Right lobe of liver (tissue), 6 donors: Measurements from ENCODE around the gene CPLX1. TPM values are rescaled to one million over a fixed set of nuclear protein-coding genes. Genes with fewer than 3 reads are reported as not detected.

Experiments used
- ATAC-seq, 4 donors: fragments of 200-7000 bp; cut with Tn5 transposase; one replicate each; pipeline ENCODE4 v1.9.1; 2020; ENCODE audit warnings: mild to moderate bottlenecking in 4 of 4, moderate library complexity in 4 of 4
- DNase-seq, 3 donors: peaks; one replicate each; pipeline ENCODE4 v3.0.0-alpha.2; 2020
- H3K27ac ChIP-seq, 3 donors: fragments of 200-600 bp; one replicate each; pipeline ENCODE4 v1.8.0; 2022
- H3K27me3 ChIP-seq, 2 donors: fragments of 200-600 bp; one replicate each; pipeline ENCODE4 v1.8.0; 2022
- H3K36me3 ChIP-seq, 4 donors: fragments of 200-600 bp; sonication (generic) in 1 of 4; one replicate each; pipeline versions ENCODE4 v1.5.1 to v1.8.0; 2017 to 2022; ENCODE audit warnings: control low read depth in 1 of 4
- H3K4me1 ChIP-seq, 4 donors: fragments of 200-600 bp; sonication (generic) in 1 of 4; one replicate each; pipeline versions ENCODE4 v1.5.1 to v1.8.0; 2017 to 2022; ENCODE audit warnings: control low read depth in 1 of 4
- H3K4me3 ChIP-seq, 3 donors: fragments of 200-600 bp; one replicate each; pipeline ENCODE4 v1.8.0; 2022
- H3K9me3 ChIP-seq, 4 donors: fragments of 200-600 bp; sonication (generic) in 1 of 4; one replicate each; pipeline versions ENCODE4 v1.5.1 to v1.8.0; 2017 to 2022; ENCODE audit warnings: control low read depth in 1 of 4
- CTCF ChIP-seq, 4 donors: fragments of 200-600 bp in 3 of 4; fragments of 450-650 bp in 1 of 4; IDR thresholded peaks; one replicate each; pipeline versions ENCODE4 v1.5.1 to v1.8.0; 2016 to 2022; ENCODE audit warnings: antibody characterized with exemption in 4 of 4, mild to moderate bottlenecking in 2 of 4
- POLR2A ChIP-seq: fragments of 450-650 bp; IDR thresholded peaks from one replicate; pipeline ENCODE4 v1.6.1; 2017; ENCODE audit warnings: antibody characterized with exemption, mild to moderate bottlenecking
- WGBS: methylation state at CpG from one replicate; pipeline ENCODE4 v1.1.6; 2018; ENCODE audit warnings: low coverage, low lambda C conversion rate; ENCODE audit not compliant: insufficient coverage; ENCODE audit errors: missing lambda C conversion rate; 5-methylcytosine and 5-hydroxymethylcytosine counted together
- intact Hi-C, 2 donors: fragments of 100-400 bp; cut with DNase I; formaldehyde crosslinking; loops; one replicate each; pipeline versions ENCODE4 v1.11.2 to v1.14.1; 2022
- long read RNA-seq: library from polyadenylated mRNA; unstranded; transcript quantifications from one replicate; pipeline ENCODE4 v2.0.0, GENCODE V29; 2019
- total RNA-seq, 6 experiments: library from RNA; depleted of rRNA in 2 of 6; stranded (reverse); fragments of >200 nt in 2 of 6; fragmentation: NEBNext Ultra II Directional in 3 of 6; extraction: Animal tissue kit (Norgen Biotek cat#: 25700) in 3 of 6; gene quantifications; one replicate each; pipeline versions ENCODE4 v1.1.0 to v1.2.4, GENCODE V29; 2016 to 2023
- donor health status: DM: no; HTN: yes; CAD: no.
- donor health status: DM: no; HTN: no; CAD: no.
- donor health status: DM: no; HTN: no; CAD: no.
- donor health status: DM: no; HTN: yes; CAD: no.
- donor health status: DM: no; HTN: yes; CAD: no.

CPLX1 gene
- 1 to 10 TPM in 5 of 6 experiments, under 1 TPM in 1; 0.86 to 3.7 (median 2.4) TPM for total RNA-seq
- long read RNA-seq = 0 reads

DNA sequence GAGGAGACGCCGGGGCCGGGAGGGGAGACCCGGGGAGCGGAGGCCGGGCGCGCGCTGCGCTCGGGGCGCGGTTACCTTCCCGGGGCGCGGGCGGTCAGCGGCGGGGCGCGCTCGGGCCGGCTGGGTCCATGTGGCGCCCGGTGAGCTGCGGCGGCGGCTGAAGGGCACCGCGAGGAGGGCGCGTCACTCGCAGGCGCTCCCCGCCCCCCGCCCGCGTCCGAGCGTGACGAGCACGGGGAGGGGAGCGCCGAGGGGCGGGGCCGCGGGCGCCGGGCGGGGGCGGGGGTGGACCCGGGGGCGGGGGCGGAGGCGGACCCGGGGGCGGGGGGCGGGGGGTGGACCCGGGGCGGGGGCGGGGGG, at the start of gene CPLX1:
CPLX1 (minus strand) TSS at position 159 of the 360 bp plus-strand sequence. CDS start 1,607 bp downstream, outside the sequence.
- no peaks in the 10 kb centered on the region for H3K9me3 ChIP-seq
- TF ChIP-seq CTCF (IDR thresholded peaks at IDR 0.05) = no peak
- no peak for TF ChIP-seq POLR2A
- no peaks in the 10 kb centered on the region for H3K4me1 ChIP-seq
- DNase-seq = peak in 1 of 3 donors; percentile 42
- WGBS = 3% methylated on average over 14 of the region's 61 CpGs
- H3K4me3 ChIP-seq = peak within 1 kb of the TSS in 2 of 3 donors; percentile 40 to 41
- H3K27me3 ChIP-seq = no peaks in the 10 kb centered on the region
- H3K27ac ChIP-seq = no peak within 1 kb of the TSS
- intact Hi-C loops = no loop called here
- no peaks in the 10 kb centered on the region for H3K36me3 ChIP-seq
- ATAC-seq = peak; percentile 19 to 67 (median 47)

GRCh38 chr4:874971-875817, 49.3 kb upstream of the CPLX1 start:
- Histone ChIP-seq H3K4me3 (no peak overlapping the region), H3K27me3 (no peaks in the 10 kb centered on the region), H3K9me3 (no peaks in the 10 kb centered on the region), H3K27ac (no peak overlapping the region), H3K4me1 (no peaks in the 10 kb centered on the region), H3K36me3 (peaks cover 0 to 66% (median 6%) of the 10 kb centered on the region in 4 donors)
- WGBS = 76% methylated on average over 14 of the region's 17 CpGs
- TF ChIP-seq POLR2A (no peak), CTCF (IDR thresholded peaks at IDR 0.05) (no peak)
- peak in 1 of 4 donors; percentile 31 for ATAC-seq
- intact Hi-C loops = no loop called here
- DNase-seq = no peak

DNA sequence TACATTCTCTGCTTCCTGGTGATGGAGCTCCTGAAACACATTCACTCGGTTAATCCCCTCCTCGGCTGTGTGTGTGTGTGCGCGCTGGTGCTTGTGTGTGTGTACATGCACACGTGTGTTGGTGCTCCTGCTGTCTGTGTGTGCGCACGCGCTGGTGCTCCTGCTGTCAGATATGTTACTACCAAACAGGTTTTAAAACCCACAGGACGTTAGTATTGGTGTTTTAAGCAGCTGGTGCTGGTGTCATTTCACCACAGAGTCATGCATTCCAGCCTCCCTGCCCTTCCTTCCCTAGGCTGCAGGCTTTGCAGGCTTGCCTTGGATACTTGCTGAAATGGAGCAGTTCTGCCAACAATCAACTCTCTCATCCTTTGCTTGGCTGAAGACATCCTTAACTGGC, 48.1 kb upstream of the CPLX1 start:
- DNase-seq (no peak), ATAC-seq (no peak)
- Histone ChIP-seq H3K27ac (no peak overlapping the region), H3K4me1 (no peaks in the 10 kb centered on the region), H3K9me3 (no peaks in the 10 kb centered on the region), H3K36me3 (peaks cover 0 to 65% (median 6%) of the 10 kb centered on the region in 4 donors), H3K27me3 (no peaks in the 10 kb centered on the region), H3K4me3 (no peak overlapping the region)
- TF ChIP-seq POLR2A (no peak), CTCF (IDR thresholded peaks at IDR 0.05) (no peak)
- intact Hi-C loops = no loop called here
- WGBS = 100% methylated on average over 1 of the region's 9 CpGs

DNA sequence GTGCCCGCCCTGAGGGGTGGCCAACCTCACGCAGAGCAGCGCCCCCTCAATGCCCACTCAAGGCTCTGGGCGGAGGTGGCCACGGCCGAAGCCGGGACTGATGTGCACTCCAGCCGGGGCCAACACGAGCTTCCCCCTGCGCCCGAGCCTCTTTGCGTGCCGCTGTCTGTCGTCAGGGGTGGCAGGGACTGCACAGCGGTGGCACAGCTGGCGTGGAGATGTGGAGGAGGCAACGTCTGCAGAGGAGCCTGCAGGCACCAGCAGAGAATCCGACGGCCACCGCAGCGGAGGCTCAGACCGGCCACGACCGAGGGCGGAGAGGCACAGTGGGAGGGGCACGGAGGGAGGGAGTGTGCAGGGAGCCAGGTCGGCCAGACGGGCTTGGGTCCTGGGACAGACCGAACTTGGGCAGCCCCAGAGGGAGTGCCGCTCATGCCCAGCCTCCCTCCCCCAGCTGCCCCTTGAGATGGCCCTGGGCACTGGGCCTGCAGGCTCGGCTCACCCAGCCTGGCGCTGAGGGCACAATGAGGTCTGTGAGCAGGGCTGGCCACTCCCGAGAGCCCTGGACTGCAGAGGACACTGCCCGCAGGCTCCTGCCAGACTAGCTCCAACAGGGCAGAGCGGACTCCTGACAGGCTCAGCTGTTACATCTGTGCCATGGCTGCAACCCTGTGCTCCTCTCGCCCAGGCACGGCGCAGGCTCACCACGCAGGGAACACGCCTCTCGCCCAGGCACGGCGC, 46.5 kb upstream of the CPLX1 start:
- intact Hi-C loops = no loop called here
- no peaks in the 10 kb centered on the region for H3K27me3 ChIP-seq
- peaks cover 0 to 69% (median 6%) of the 10 kb centered on the region in 4 donors for H3K36me3 ChIP-seq
- TF ChIP-seq CTCF (IDR thresholded peaks at IDR 0.05) (no peak), POLR2A (no peak)
- no peak overlapping the region for H3K4me3 ChIP-seq
- H3K4me1 ChIP-seq = no peaks in the 10 kb centered on the region
- H3K9me3 ChIP-seq = no peaks in the 10 kb centered on the region
- ATAC-seq (peak in 2 of 4 donors; percentile 7 to 14), DNase-seq (no peak)
- 20% methylated on average over 1 of the region's 43 CpGs for WGBS
- no peak overlapping the region for H3K27ac ChIP-seq
